Renal cortical epithelial cell (primary cell): ENCODE measurements around the gene PBX3. TPM values are rescaled to one million over a fixed set of nuclear protein-coding genes. Genes with fewer than 3 reads are reported as not detected.

Source experiments
- DNase-seq: peaks from one replicate; pipeline ENCODE4 v3.0.0-alpha.2; 2011; ENCODE audit warnings: low read depth
- total RNA-seq: library from RNA; depleted of rRNA; stranded (reverse); fragments of >200 nt; gene quantifications from 2 replicates; pipeline ENCODE4 v1.2.3, GENCODE V29; 2014

Gene PBX3
- total RNA-seq, 1 donor from 2014 or later: 15.5 TPM

DNA sequence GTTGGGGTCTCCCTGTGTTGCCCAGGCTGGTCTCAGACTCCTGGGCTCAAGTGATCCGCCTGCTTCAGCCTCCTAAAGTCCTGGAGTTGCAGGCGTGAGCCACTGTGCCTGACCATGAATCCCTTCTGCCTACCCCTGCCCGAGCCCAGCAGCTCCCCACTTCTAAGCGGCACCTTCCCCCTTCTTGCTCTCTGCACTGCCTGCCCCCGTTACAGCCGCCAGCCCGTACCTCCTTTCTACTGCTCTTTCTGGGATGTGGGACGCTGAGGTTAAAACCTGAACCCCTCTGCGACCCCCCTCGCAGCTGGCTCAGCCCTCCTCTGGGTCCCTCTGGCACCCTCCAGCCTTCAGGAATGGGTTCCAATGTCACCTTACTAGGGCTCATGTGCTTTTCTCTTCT is 249.6 kb downstream of the PBX3 start:
- DNase-seq: no peak

DNA sequence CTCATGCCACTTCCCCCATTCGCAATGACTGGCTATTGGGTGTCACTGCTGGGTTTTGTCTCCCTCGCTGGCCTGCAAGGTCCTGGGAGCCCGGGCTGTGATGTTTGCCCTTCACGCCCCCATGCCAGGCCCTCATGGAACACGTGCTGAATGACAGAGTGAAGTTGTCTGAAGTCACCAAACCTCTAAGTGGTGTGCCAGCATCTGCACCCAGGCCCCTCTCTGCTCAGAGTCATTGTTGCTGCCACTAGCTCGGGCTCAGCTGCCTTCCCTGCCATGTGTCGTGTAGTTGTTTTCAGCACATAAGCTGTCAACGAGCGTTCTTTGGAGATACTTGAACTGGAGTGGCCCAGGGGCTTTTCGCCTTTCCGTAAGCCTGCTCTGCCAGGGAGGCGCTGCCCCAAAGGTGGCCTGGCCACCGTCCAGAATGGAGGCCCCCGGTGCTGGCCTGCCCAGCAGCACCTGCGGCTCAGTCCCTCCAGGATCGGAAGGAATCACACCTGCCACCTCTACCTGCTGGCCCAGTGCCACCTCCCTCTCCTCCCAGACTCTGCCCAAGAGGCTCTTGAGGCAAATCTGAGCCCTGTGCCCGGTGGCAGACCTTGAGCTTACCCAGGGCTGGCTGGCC is 250.1 kb downstream of the PBX3 start:
- DNase-seq: no peak

DNA sequence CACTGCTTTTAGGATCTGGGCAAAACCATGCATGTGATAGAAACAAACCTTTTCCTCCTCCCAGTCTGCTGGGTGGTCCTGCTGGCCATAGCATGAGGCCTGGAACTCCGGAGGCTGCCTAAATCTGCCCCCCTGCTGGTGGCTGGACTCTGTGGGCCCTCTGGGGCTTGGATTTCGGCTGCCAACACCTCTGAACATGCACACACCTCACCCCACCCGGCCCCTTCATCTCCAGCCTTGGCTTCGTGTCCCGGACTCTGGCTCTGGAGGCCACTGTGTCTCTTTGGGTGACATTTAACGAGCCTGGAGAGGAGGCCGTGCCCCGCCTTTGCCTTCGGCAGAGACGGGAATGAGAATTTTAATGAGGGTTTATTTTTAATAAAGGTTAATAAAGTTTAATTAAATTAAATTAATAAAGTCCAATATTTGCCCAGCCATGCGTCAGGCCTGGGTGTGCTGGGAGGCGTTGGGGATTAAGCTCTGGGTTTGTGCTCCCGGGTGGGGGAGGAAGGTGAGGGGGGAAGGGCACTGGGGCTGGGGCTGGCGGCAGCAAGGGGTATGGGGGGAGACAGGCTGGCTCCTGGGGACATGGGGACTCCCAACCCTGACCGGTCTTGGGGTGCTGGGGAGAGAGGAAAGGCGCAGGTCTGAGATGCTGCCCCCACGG is 251.8 kb downstream of the PBX3 start:
- DNase-seq: no peak

DNA sequence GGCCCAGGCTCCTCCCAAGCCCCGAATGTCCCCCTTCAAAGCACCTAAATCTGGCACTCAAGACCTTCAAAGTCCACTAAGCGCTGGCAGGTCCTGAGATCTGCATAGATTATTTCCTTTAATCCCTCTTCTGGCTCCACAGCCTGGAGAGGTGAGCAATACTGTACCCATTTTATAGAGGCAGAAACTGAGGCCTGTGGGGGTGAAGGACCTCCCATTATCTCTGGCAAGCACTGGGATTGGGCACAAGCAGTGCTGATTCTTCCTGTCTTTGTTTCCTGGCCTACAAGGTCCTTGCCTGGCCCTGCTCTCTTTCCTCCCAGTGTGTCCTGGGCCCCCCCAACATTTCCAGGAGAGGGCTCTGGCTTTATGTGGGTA is 252.3 kb downstream of the PBX3 start:
- no peak for DNase-seq

DNA sequence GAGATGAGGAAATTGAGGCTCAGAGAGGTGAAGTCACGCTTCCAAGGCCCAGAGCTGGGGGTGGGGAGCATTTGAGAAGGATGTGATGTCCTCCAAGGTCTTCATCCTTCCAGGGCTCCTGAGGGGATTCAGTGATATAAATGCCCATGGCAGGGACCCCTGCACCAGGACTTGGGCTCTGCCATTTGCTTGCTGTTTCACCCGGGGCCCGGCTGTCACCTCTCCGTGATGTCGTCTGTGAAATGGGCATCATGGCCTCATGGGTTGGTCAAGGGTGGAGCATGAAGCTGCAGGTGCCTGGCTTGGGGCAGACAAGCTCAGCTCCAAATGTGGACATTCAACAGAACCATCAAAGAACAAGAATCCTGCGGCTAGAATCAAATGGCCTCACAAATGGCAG is 253.1 kb downstream of the PBX3 start:
- no peak for DNase-seq

DNA sequence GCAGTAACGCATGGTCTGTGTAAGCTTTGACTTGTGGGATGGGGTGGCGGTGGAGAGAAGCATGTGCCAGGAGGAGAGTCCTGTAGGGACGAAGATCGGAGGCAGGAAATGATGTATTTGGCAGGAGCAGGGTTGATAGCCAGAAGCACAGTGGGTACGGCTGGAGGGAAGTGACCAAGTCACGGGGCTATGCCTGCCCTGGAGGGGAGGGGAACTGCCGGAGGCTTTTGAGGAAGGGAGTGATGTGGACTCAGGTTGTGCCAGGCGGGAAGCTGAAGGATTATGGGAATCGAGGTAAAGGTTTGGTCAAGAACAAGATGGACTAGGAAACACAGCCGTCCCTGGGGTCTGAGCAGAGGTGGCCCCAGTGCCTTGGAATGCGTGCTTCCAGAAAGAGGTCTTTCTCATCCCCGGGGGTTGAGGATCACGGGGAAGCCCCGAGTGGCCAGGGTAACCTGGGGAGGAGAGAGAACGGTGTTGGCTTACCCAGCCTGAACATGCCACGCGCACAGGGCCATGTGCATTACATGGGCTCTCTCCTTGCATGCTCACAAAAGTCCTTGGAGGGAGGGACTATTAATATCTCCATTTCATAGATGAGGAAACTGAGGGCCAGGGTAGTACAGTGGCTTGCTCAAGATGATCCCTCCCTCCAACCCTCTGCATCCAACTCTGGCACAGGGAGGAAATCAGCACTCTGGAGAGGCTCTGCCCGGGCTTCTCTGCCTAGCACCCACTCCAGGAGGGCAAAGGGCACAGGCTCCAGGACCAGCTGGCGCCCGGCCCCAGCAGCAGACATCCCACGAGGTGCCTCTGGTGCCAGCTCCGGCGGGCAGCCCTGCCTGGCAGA is 253.8 kb downstream of the PBX3 start:
- no peak for DNase-seq

DNA sequence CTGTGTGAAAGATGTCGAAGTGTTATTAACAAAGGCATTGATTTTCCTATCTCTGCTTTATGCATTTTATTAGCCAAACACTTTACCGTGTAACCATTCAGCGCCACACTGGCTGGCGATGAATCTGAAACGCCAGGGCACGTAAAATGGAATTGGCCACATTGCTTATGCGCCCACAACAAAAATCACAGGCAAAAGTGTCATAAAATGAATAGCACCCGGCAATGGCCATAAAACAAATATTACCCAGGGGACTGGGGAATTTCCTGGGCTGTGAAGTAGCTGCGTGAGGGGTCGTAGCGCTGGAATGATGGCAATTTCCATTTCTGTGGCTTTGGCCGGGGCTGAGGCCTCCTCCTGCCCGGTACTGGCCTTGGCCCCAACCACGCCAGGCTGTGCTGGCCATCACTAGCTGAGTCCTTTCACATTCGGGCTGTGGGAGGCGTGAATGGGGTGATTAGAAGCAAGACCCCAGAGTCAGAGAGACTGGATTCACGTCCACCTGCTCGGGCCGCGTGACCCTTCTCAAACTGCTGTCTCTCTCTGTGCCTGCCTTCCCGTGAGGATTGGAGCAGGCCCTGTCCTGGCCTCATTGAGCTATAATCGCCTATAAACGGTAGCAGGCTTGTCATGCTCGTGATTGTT is 254.5 kb downstream of the PBX3 start:
- no peak for DNase-seq

DNA sequence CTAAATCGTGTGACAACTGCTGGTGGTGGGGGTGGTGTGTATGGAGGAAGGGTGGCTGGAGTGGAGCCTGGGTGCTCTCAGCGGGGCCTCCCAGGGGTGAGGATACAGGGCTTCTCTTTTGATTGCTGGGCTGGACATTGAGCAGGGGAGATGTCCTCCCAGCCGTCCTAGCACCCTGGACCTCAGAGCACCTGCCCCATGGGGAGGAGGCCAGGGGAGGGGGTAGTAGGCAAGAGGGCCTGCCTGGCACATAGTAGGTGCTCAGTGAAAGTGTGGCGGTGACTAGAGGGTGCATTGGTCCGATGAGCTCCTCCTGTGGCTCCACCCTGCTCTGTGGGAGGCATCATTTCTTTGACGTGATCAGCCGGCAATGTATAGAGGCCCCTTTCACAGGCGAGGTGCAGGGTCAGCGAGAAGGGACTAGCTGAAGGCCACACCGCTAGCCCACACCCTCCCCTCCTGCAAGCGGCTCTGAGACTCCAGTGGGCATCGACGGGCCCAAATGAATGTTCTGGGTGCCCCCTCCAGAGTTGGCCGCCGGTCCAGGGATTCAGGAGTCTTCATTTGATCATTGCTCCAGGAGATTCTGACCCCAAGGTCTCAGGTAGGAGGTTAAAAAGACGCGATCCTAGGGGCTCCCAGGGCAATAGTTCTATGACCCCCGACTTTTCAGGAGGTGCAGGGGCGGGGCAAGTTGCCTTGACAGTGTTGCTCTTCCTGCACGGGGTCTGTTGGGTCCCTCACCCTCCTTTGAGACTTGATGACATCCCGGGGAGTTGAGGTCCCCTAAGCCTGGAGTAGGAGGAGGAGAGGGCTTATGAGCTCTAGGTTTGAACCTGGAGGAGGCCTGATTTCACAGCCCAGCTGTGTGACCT is 255.5 kb downstream of the PBX3 start:
- DNase-seq: no peak

DNA sequence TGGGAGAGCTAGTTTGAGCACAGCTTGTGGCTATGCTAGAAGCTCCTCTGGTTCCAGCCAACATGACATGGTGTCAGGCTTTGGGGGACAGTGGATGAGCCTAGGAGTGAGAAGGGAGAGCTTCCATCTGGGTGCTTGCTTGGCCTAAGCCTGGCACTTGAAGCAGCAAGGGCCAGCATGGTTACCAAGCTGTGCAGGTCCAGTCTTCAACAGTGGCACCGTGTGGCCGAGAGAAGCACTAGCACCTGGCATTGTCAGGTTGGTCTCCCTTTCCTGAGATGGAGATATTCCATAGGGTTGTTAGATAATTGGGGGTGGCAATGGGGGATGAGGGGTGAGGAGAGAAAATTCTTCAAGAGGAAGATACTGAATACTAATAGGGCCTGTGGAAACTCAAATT is 261.9 kb downstream of the PBX3 start:
- no peak for DNase-seq

DNA sequence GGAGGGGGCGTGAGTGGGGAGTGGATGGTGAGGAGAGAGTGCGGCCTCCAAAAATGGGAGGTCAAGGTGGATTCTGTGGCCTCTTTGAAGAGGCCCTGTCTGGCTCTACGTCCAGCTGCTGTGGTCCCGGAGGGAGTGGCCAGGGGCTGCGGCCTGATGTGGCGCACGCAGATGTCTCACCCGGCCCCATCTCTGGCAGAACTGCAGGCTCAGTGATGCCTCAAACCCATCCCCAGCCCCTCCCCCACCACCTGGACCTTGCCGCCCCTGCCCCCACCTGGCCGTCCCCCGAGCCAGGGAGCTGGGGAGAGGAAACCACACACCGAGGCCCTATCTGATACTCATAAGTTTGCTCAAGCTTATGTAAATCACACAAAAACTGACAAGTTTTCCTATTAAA is 267.6 kb downstream of the PBX3 start:
- DNase-seq: no peak

DNA sequence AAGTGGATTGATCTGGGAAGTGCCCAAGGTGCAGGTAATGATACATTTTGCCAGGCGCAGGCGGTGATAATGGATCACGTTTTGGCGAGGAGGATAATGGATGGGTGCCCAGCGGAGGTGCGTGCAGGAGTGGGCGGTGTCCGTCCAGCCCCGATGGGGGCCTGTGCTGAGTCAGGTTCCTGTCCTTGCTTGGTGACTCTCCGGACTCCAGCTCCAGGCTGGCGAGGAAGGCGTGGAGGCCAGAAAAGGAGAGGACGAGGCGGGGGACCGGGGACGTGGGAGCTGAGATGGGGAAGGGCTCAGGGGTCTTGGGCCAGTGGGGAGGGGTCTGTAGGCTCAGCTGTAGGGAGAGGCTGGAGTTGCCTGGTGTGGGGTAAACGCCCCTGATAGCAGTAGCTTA is 268.3 kb downstream of the PBX3 start:
- no peak for DNase-seq

DNA sequence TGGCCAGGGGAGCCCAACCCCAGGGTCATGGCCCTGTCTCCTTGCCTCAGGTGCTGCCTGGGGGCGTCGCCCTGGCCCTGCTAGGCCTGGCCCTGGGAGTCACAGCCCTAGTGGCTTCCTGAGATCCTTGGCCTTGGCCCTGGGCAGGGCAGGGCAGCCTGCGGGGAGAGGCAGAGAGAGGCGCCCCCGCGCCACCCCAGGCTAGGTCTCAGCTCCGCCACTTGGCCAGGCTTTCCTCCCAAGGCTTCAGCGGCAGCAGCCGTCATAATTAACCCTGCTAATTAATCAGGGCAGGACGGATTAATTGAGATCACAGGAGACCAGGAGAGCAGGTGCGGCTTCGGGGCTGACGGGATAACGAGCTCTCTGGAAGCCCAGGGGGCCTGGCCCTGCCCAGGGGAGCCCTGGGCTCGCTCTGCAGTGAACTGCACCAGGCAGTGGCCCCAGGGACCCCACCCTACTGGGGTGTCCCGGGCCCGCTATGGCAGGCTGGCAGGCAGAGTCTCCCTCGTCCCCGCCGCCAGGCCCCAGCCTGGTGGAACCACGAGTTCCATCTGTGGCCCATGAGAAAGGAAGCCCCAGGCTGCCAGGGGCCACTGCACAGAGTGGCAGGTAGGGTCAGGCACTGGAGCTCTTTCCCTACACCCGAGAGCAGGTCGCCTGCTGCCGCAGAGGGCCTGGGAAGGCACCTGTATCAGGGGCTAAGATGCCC is 269.6 kb downstream of the PBX3 start:
- DNase-seq: no peak

Other genes with a start within 250 kb of the PBX3 start
- gene MAPKAP1, start 40.2 kb upstream of the PBX3 start, total RNA-seq: 76.4 and 84.3 TPM in 2 replicates